Stomach (tissue), 9 donors: ENCODE results near the gene RPE. TPM values are rescaled to one million over a fixed set of nuclear protein-coding genes. Genes with fewer than 3 reads are reported as not detected.
A peak's percentile ranks its signal among the peaks of the same experiment; 100 is the strongest.

Experiments
- DNase-seq, 2 donors: peaks; one replicate each; pipeline versions ENCODE4 v3.0.0 to v3.0.0-alpha.2; 2013 to 2019
- H3K27ac ChIP-seq, 5 donors: fragments of 200-600 bp in 4 of 5; sonication (generic) in 4 of 5; one replicate each; pipeline ENCODE4 v1.5.1; 2013 to 2019; ENCODE audit warnings: mild to moderate bottlenecking in 1 of 5, moderate library complexity in 1 of 5
- H3K27me3 ChIP-seq, 3 donors: fragments of 200-600 bp; sonication (generic); one replicate each; pipeline ENCODE4 v1.5.1; 2017 to 2019; ENCODE audit warnings: mixed run types in 1 of 3
- H3K36me3 ChIP-seq, 4 donors: fragments of 200-600 bp; sonication (generic); 1 replicate in 3 of 4; 2 replicates in 1 of 4; pipeline ENCODE4 v1.5.1; 2016 to 2019
- H3K4me1 ChIP-seq, 4 donors: fragments of 200-600 bp; sonication (generic); one replicate each; pipeline ENCODE4 v1.5.1; 2016 to 2019
- H3K4me3 ChIP-seq, 4 donors: fragments of 200-600 bp; sonication (generic) in 3 of 4; one replicate each; pipeline ENCODE4 v1.5.1; 2016 to 2019; ENCODE audit warnings: mild to moderate bottlenecking in 1 of 4
- H3K9me3 ChIP-seq, 4 donors: fragments of 200-600 bp; sonication (generic); one replicate each; pipeline ENCODE4 v1.5.1; 2016 to 2019
- EP300 ChIP-seq: sonication (generic); formaldehyde crosslinking; IDR thresholded peaks from one replicate; pipeline ENCODE4 v1.6.1; 2017; ENCODE audit warnings: antibody characterized with exemption
- POLR2A ChIP-seq, 4 donors: fragments of 450-650 bp; IDR thresholded peaks; one replicate each; pipeline ENCODE4 v1.6.1; 2016; ENCODE audit warnings: antibody characterized with exemption in 4 of 4, control low read depth in 2 of 4, mild to moderate bottlenecking in 1 of 4, moderate library complexity in 1 of 4
- POLR2AphosphoS5 ChIP-seq, 3 donors: sonication (generic); formaldehyde crosslinking; IDR thresholded peaks; one replicate each; pipeline ENCODE4 v1.6.1; 2016; ENCODE audit warnings: antibody characterized with exemption in 3 of 3
- WGBS, 5 donors: extraction: QIAGEN DNeasy Blood & Tissue Kit in 3 of 5; methylation state at CpG; one replicate each; pipeline versions ENCODE4 v1.1.5 to v1.1.7; 2013 to 2018; 5-methylcytosine and 5-hydroxymethylcytosine counted together
- intact Hi-C: fragments of 100-400 bp; cut with DNase I; formaldehyde crosslinking; loops from one replicate; pipeline ENCODE4 v1.15.1; 2023; ENCODE audit warnings: low total_unique reads
- polyA plus RNA-seq, 3 donors: library from polyadenylated mRNA; stranded (reverse); fragments of 200-250 nt; gene quantifications; one replicate each; pipeline ENCODE4 v1.2.3, GENCODE V29; 2013
- total RNA-seq, 5 donors: library from RNA; depleted of rRNA; stranded (reverse); fragments of >200 nt; gene quantifications; one replicate each; pipeline versions ENCODE4 v1.1.0 to v1.2.3, GENCODE V29; 2014 to 2016
- TF ChIP-seq, protein P1 (sequence below), 7 experiments: fragments of 450-650 bp in 4 of 7; fragments of 200-600 bp in 3 of 7; sonication (generic) in 3 of 7; IDR thresholded peaks; one replicate each; pipeline ENCODE4 v1.5.1; 2016 to 2019; ENCODE audit warnings: antibody characterized with exemption in 7 of 7, control low read depth in 2 of 7, mild to moderate bottlenecking in 1 of 7
- donor health status: healthy with polysubstance abuse.
- donor health status: Bipolar disorder and iron deficiency.
- donor health status: healthy.

RPE gene
- total and polyA plus RNA-seq, 8 donors: 1.2 to 91.2 (median 20.5) TPM

DNA sequence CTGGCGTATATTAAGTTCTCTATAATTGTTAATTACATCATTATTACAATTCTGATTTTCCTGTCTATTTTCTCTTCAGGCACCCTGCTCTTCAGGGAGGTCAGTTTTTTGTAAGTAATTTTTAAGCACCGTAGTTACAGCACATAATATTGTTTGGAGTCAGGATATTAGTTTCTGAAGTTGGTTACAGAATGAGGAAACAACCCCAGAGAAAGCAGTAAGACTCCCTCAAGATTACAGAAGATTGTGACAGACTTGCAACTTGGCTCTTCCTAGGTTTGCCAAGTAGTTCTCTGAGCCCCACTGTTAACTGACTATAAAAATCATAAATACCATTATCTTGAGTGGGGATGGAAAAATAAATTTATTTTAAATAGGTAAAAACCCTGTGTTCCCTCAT is 921 bp downstream of the RPE start:
- DNase-seq: no peak
- H3K4me3 ChIP-seq: peak overlapping the region; percentile 83 to 100 (median 98)
- TF ChIP-seq EP300 (no peak), POLR2AphosphoS5 (IDR thresholded peaks at IDR 0.05) (no peak), POLR2A (IDR thresholded peaks at IDR 0.05) (no peak)
- TF ChIP-seq, protein P1, sequence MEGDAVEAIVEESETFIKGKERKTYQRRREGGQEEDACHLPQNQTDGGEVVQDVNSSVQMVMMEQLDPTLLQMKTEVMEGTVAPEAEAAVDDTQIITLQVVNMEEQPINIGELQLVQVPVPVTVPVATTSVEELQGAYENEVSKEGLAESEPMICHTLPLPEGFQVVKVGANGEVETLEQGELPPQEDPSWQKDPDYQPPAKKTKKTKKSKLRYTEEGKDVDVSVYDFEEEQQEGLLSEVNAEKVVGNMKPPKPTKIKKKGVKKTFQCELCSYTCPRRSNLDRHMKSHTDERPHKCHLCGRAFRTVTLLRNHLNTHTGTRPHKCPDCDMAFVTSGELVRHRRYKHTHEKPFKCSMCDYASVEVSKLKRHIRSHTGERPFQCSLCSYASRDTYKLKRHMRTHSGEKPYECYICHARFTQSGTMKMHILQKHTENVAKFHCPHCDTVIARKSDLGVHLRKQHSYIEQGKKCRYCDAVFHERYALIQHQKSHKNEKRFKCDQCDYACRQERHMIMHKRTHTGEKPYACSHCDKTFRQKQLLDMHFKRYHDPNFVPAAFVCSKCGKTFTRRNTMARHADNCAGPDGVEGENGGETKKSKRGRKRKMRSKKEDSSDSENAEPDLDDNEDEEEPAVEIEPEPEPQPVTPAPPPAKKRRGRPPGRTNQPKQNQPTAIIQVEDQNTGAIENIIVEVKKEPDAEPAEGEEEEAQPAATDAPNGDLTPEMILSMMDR (IDR thresholded peaks at IDR 0.05): no peak
- H3K4me1 ChIP-seq: peaks cover 29 to 59% (median 44%) of the 10 kb centered on the region in 4 donors
- intact Hi-C loops: no loop called here
- H3K9me3 ChIP-seq: no peaks in the 10 kb centered on the region
- H3K36me3 ChIP-seq: peaks cover 0 to 11% (median 6%) of the 10 kb centered on the region in 4 donors
- no peaks in the 10 kb centered on the region for H3K27me3 ChIP-seq
- WGBS, 5 donors: 10 to 23% (median 16%) methylated on average over 2 of the region's 2 CpGs
- peak overlapping the region in 3 of 5 donors; percentile 83 to 86 (median 85) for H3K27ac ChIP-seq

DNA sequence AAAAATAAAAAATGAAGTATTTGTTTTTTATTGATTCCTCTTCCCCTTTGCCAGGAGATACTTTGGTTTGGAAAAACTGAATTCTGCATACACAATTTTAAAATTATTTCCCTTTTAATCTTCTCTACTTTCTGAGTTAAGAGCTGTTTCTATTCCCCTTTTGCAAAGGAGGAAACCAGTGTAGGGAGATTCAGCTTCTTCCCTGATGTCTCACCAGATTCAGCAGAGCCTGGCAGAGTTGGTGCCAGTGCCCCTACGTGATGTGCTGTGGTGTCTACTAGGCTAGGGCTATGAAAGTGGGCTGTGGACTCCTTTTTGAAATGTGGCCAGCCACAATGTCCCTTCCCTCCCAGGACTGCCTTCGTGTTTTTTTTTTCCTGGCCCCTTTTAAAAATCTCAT is 2.4 kb downstream of the RPE start:
- Histone ChIP-seq H3K36me3 (peaks cover 0 to 20% (median 18%) of the 10 kb centered on the region in 4 donors), H3K4me1 (peaks cover 33 to 74% (median 48%) of the 10 kb centered on the region in 4 donors), H3K27ac (no peak overlapping the region), H3K4me3 (no peak overlapping the region), H3K9me3 (no peaks in the 10 kb centered on the region), H3K27me3 (no peaks in the 10 kb centered on the region)
- intact Hi-C loops: no loop called here
- no peak for TF ChIP-seq POLR2AphosphoS5 (IDR thresholded peaks at IDR 0.05)
- no peak for TF ChIP-seq POLR2A (IDR thresholded peaks at IDR 0.05)
- no peak for TF ChIP-seq EP300
- TF ChIP-seq, protein P1 (IDR thresholded peaks at IDR 0.05): no peak
- no peak for DNase-seq
- 53 to 72% (median 60%) methylated on average over 2 of the region's 2 CpGs for WGBS, 5 donors

DNA sequence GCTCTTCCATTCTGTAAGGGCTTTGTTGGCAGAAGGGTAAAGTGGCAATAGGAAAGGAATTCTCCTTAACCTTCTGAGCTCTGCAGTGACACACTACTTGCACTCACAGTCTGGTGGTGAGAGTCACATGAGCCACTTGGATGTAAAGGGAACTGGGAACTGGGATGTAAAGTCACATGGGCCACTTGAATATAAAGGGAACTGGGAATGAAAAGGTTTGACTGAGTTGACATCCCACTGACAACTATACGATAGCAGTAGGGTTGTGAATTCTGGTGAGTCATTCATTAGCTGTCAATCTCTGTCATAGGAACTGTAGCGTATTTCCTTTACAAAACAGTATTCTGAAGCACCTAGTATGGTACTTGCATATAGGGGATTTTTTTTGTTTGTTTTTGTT is 5.5 kb downstream of the RPE start:
- intact Hi-C loops: no loop called here
- Histone ChIP-seq H3K36me3 (peaks cover 0 to 43% (median 39%) of the 10 kb centered on the region in 4 donors), H3K27ac (no peak overlapping the region), H3K27me3 (no peaks in the 10 kb centered on the region), H3K4me1 (peaks cover 26 to 69% (median 45%) of the 10 kb centered on the region in 4 donors), H3K9me3 (no peaks in the 10 kb centered on the region), H3K4me3 (no peak overlapping the region)
- WGBS, 5 donors: 70 to 91% (median 89%) methylated on average over 2 of the region's 2 CpGs
- no peak for DNase-seq
- no peak for TF ChIP-seq POLR2AphosphoS5 (IDR thresholded peaks at IDR 0.05)
- TF ChIP-seq, protein P1 (IDR thresholded peaks at IDR 0.05): no peak
- TF ChIP-seq EP300: no peak
- TF ChIP-seq POLR2A (IDR thresholded peaks at IDR 0.05): no peak

DNA sequence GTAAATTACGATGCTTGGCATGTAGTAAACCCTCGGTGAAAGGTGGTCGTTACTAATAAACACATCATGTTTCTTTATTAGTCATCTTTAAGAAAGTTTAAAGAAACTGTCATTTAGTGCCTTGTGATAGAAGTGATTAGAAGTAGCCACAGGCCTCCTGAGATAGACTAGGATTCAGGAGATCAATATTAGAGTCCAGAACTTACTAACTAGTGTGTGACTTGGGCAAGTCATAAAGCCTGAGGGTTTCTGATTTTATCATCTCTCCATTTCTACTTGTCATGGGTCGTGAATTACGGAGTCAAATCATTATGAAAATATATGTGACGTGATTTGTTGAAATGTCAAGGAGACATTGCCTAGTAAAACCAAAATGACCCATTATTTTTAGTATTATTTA is 6.7 kb downstream of the RPE start:
- Histone ChIP-seq H3K4me1 (peaks cover 14 to 57% (median 33%) of the 10 kb centered on the region in 4 donors), H3K9me3 (no peaks in the 10 kb centered on the region), H3K27me3 (no peaks in the 10 kb centered on the region), H3K4me3 (no peak overlapping the region), H3K36me3 (peaks cover 0 to 53% (median 48%) of the 10 kb centered on the region in 4 donors), H3K27ac (no peak overlapping the region)
- intact Hi-C loops: no loop called here
- TF ChIP-seq, protein P1 (IDR thresholded peaks at IDR 0.05): no peak
- no peak for TF ChIP-seq EP300
- TF ChIP-seq POLR2A (IDR thresholded peaks at IDR 0.05): no peak
- no peak for TF ChIP-seq POLR2AphosphoS5 (IDR thresholded peaks at IDR 0.05)
- WGBS, 5 donors: 67 to 75% (median 72%) methylated on average over 6 of the region's 6 CpGs
- DNase-seq: no peak
